ENCODE data around the gene BRF1. TPM values are rescaled to one million over a fixed set of nuclear protein-coding genes. Genes with fewer than 3 reads are reported as not detected.

Gene BRF1
- total RNA-seq, 1 donor from 2014 or later, result 47.7 TPM

DNA sequence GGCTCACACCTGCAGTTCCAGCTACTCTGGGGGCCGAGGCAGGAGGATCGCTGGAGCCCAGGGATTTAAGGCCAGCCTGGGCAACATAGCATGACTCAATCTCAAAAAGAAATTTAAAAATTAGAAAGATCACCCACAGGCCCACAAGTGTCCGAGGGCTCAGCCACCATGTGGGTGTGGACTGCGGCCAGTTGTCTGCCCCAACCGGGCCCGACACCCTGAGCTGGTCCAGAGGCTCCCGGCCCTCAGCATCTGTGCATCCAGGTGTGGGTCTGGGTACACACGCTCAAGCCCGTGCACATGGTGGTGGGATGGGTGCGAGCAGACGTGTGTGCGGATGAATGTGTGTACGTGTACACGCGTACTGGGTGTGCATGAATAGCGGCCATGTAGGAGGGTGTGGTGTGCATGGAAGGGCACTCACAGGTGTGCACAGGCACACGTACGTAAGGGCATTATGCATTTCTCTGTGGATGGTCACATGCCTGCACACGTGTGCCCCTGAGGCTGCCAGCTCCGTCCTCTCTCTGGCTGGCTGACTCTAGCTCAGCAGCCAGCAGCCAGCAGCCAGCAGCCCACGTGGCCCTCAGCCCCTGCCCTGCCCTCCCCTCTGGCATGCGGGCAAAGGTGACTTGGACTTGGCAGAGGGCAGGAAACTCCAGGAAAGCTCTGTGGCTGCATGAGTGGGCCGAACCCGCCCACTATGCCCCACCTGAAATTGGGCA is 96.4 kb downstream of the BRF1 start:
- TF ChIP-seq, protein P1, sequence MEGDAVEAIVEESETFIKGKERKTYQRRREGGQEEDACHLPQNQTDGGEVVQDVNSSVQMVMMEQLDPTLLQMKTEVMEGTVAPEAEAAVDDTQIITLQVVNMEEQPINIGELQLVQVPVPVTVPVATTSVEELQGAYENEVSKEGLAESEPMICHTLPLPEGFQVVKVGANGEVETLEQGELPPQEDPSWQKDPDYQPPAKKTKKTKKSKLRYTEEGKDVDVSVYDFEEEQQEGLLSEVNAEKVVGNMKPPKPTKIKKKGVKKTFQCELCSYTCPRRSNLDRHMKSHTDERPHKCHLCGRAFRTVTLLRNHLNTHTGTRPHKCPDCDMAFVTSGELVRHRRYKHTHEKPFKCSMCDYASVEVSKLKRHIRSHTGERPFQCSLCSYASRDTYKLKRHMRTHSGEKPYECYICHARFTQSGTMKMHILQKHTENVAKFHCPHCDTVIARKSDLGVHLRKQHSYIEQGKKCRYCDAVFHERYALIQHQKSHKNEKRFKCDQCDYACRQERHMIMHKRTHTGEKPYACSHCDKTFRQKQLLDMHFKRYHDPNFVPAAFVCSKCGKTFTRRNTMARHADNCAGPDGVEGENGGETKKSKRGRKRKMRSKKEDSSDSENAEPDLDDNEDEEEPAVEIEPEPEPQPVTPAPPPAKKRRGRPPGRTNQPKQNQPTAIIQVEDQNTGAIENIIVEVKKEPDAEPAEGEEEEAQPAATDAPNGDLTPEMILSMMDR (conservative IDR thresholded peaks at IDR 0.05), result no peak
- no peaks in the 10 kb centered on the region for H3K36me3 Mint-ChIP-seq
- no peak for DNase-seq (ENCODE audit: extremely low spot score, unreplicated experiment)
- no peaks in the 10 kb centered on the region for H3K4me1 Mint-ChIP-seq (ENCODE audit: unreplicated experiment)
- H3K9me3 Mint-ChIP-seq, result no peaks in the 10 kb centered on the region
- H3K27me3 Mint-ChIP-seq, result no peaks in the 10 kb centered on the region
- H3K4me3 Mint-ChIP-seq, result no peak overlapping the region
- no peak overlapping the region for H3K27ac Mint-ChIP-seq

DNA sequence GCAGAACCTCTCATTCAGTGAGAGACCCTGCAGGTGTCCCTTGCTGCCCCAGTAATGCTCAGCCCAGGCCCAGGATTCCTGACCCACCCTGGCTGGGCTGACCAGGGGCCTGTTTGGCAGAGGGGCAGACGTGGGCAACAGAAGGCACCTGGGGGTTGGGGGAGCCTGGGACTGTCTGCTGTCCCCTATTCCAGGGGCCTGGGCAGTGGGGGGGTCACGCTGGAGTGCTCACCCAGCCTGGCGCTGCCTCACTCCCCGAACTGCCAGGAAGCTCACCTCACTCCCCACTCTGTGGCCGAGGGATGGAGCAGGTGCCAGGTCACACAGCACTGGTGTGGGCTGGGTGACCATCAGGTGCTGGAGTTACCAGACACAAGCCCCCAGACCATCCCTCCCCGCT is 97.1 kb downstream of the BRF1 start:
- Mint-ChIP-seq H3K9me3 (no peaks in the 10 kb centered on the region), H3K27ac (no peak overlapping the region)
- no peak for DNase-seq (ENCODE audit: extremely low spot score, unreplicated experiment)

DNA sequence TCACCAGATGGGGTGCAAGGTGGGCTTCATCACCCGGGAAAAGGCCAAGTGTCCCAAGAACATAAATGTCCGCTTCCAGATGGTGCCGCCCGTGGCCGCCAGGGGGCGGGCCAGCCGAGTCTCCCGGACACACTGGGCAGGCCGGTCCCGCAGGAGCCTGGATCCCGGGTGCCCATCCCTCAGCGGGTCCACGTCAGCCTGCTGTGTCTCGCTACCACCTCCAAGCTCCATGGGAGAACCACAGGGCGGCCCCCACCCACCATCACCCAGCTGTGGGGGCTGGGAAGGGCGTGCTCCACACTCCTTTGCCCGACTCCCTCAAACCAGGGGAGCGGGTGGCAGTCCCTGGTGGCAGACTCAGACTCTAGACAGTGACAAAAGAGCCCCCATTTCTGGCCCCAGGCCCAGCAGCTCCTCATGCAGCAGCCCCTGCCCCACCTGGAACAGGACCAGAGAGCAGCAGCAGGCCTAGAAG is 97.7 kb downstream of the BRF1 start:
- H3K9me3 Mint-ChIP-seq, result no peaks in the 10 kb centered on the region
- DNase-seq (ENCODE audit: extremely low spot score, unreplicated experiment), result peak; percentile 87
- no peak overlapping the region for H3K27ac Mint-ChIP-seq
- H3K36me3 Mint-ChIP-seq, result no peaks in the 10 kb centered on the region
- H3K4me3 Mint-ChIP-seq, result no peak overlapping the region
- peaks cover 7% of the 10 kb centered on the region for H3K27me3 Mint-ChIP-seq
- H3K4me1 Mint-ChIP-seq (ENCODE audit: unreplicated experiment), result no peaks in the 10 kb centered on the region
- TF ChIP-seq, protein P1 (conservative IDR thresholded peaks at IDR 0.05), result peak; percentile 98

More for the DNA sequence above, 97.1 kb downstream of the BRF1 start:
- TF ChIP-seq, protein P1 (conservative IDR thresholded peaks at IDR 0.05), result no peak
- Mint-ChIP-seq H3K36me3 (no peaks in the 10 kb centered on the region), H3K27me3 (peaks cover 3% of the 10 kb centered on the region), H3K4me1 (ENCODE audit: unreplicated experiment) (no peaks in the 10 kb centered on the region), H3K4me3 (no peak overlapping the region)

DNA sequence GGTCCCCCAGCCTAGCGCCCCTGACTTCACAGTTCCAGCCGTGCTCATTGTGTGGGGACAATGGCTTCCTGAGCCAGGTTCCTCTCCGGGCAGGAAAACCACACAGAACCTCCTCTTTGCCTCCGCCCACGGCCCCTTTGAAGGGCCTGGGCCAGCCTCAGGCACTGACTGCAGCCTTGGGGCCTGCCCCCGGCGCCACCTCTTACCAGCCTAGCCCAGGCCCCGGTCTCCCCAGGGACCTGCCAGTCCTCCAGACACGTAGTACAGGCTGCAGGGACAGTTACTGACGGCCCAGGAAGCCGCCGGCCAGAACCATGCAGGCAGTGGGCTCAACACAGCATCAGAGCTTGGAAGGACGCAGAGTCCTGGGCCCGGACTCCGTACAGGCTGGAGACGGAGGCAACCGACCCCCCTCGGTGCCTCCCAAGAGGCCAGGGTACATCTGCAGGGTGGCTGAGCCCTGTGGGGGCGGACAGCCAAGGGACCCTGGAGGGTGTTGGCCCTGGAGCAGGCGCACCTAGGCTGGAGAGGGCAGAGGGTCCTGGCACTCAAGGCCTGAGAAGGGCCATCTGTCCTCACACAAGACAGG is 98.8 kb downstream of the BRF1 start:
- TF ChIP-seq, protein P1 (conservative IDR thresholded peaks at IDR 0.05), result no peak
- Mint-ChIP-seq H3K27ac (no peak overlapping the region), H3K36me3 (no peaks in the 10 kb centered on the region), H3K4me1 (ENCODE audit: unreplicated experiment) (no peaks in the 10 kb centered on the region), H3K27me3 (peaks cover 7% of the 10 kb centered on the region), H3K4me3 (no peak overlapping the region), H3K9me3 (no peaks in the 10 kb centered on the region)
- DNase-seq (ENCODE audit: extremely low spot score, unreplicated experiment), result no peak

DNA sequence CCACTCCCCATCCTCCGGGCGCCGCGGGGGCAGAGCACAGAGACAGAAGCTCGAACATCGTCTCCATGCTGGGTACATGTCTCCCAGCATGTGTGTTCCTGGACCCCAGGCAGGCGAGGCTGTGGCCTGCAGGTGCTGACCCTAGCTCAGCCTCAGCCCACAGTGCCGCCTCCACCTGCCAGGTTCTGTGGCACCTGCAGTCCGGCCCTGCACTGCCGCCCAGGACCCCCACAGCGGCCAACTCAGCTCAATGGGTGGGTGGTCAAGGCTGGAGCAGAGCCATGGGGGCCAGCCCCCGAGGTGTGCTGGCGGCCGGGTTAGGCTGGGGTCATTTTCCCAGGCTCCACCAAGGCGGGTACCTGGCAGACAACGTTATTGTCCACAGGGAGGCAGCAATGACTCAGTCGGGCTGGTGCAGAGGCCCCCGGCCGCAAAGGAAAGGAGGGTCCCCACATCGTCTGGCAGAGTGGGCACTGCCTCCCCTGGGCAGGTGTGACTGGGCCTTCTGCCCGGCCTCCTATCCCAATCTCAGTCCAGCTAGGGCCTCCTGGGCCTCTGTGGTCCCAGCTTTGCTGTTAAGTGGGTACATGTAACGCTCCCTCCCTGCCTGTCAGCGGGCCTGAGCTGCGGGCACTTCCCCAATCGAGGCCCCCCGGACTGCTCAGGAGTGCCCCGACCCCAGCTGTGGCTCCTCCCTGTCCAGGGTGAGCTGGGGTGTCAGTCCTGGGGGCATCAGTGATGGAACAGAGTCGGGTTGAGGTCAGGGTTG is 99.5 kb downstream of the BRF1 start:
- TF ChIP-seq, protein P1 (conservative IDR thresholded peaks at IDR 0.05), result peak; percentile 17
- Mint-ChIP-seq H3K4me1 (ENCODE audit: unreplicated experiment) (no peaks in the 10 kb centered on the region), H3K27ac (no peak overlapping the region), H3K9me3 (no peaks in the 10 kb centered on the region), H3K27me3 (peaks cover 7% of the 10 kb centered on the region), H3K36me3 (no peaks in the 10 kb centered on the region), H3K4me3 (no peak overlapping the region)
- no peak for DNase-seq (ENCODE audit: extremely low spot score, unreplicated experiment)
